ENCODE results near the gene NEURL1. TPM values are rescaled to one million over a fixed set of nuclear protein-coding genes. Genes with fewer than 3 reads are reported as not detected.

The NEURL1 gene
- total RNA-seq, 1 donor from 2014 or later = 3.4 TPM

DNA sequence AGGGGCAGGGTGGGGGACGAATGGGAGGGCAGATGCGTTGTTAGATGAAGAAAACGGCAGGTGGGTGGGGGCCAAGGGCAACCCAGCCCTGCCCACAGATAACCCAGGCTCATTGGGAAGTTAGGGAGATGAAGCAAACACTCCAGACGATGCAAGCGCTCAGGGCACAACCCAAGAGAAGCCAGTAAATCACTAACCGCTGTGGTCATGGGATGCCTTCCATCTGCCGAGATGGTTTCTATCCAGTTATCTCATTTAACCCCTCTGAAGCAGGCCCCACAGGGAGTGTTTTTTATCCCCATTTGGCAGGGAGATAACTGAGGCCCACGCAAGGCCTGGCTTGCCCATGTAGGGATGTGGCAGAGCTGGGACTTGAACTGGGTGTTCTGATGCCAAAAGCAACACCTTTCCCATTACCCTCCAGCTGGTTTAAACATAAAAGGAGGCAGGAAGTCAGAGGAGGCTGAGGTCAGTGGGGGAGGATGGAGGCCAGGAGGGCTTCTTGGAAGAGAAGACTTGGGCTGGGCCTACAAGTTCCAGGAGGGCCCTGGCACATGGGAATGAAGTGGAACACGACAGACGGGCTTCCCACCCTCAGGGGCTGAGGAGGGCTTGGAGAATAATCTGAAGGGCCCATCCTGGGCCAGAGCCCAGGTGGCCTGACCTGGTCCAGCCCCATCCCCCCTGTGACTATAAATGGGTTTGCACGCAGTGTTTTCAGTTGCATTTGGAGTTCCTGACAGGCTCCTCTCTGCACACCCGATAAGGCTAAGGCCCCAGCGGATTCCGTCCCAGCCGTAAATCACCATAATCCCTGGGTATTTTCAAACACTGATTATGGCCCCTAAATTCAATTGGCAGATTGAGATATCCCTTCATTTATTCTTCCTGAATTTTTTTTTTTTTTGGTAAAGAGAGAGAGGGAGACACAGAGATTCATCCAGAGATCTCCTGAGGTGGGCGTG is 80.9 kb downstream of the NEURL1 start:
- no peak for DNase-seq (ENCODE audit: low spot score)
- H3K4me3 Mint-ChIP-seq = no peak overlapping the region
- intact Hi-C loops (cut with micrococcal nuclease) = no loop called here
- H3K36me3 Mint-ChIP-seq (ENCODE audit: low read depth) = no peaks in the 10 kb centered on the region
- peaks cover 9% of the 10 kb centered on the region for H3K27me3 Mint-ChIP-seq (ENCODE audit: insufficient read depth)
- no peak overlapping the region for H3K27ac Mint-ChIP-seq
- no peaks in the 10 kb centered on the region for H3K4me1 Mint-ChIP-seq (ENCODE audit: low read depth)
- H3K9me3 Mint-ChIP-seq = no peaks in the 10 kb centered on the region

DNA sequence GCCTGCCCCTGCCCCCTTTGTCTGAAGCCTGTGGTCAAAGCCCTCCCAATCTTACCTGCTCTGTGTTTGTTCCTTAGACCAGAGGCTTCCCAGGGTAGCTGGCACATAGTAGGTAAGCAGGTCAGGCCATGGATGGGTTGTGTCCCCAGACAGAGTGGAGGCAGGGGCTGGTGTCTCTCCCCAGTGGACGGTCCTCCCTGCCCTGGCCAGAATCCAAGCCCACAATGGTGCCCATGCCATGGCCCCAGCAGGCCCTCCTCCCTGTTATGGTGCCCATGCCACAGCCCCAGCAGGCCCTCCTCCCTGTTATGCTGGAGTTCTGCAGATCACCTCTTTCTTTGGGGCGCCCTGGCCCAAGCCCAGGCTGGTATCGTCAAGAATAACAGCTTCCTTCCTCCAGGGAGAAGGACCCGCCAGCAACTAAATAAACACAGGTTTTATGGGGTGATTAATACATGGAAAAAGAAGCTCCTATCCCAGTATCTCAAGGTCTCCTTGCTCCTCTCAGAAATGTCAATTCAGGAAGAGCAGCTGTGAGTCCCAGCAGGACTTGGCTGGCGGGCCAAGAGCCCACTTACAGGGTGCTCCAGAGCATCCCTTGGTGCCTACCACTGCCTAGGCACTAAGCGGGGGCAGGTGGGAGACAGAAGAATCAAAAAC is 82.0 kb downstream of the NEURL1 start:
- H3K27ac Mint-ChIP-seq = no peak overlapping the region
- intact Hi-C loops (cut with micrococcal nuclease) = no loop called here
- no peaks in the 10 kb centered on the region for H3K36me3 Mint-ChIP-seq (ENCODE audit: low read depth)

DNA sequence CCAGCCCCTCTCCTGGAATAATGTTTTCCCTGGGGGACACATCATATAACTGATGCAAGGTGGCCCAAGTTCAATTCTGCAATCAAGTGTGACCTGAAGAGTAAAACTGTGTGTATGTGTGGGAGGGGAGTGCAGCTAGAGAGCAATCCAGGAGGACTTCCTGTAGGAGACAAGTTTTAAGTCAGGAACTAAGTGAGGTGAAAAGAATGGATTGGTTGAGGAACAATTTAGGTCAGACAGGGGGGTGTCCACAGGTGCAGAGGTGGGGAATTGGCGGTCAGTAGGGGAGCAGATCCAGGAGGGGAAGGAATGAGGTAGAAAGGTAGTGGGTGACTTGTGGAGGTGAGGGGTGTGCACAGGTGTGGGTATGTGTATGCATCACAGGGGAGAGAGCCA is 82.6 kb downstream of the NEURL1 start:
- H3K4me1 Mint-ChIP-seq (ENCODE audit: low read depth) = no peaks in the 10 kb centered on the region
- no peak overlapping the region for H3K4me3 Mint-ChIP-seq
- no peaks in the 10 kb centered on the region for H3K36me3 Mint-ChIP-seq (ENCODE audit: low read depth)
- DNase-seq (ENCODE audit: low spot score) = no peak
- H3K9me3 Mint-ChIP-seq = no peaks in the 10 kb centered on the region
- H3K27me3 Mint-ChIP-seq (ENCODE audit: insufficient read depth) = peaks cover 9% of the 10 kb centered on the region
- intact Hi-C loops (cut with micrococcal nuclease) = no loop called here
- H3K27ac Mint-ChIP-seq = no peak overlapping the region

More for the DNA sequence above, 82.0 kb downstream of the NEURL1 start:
- no peak for DNase-seq (ENCODE audit: low spot score)
- Mint-ChIP-seq H3K4me1 (ENCODE audit: low read depth) (no peaks in the 10 kb centered on the region), H3K9me3 (no peaks in the 10 kb centered on the region), H3K27me3 (ENCODE audit: insufficient read depth) (peaks cover 9% of the 10 kb centered on the region), H3K4me3 (no peak overlapping the region)

DNA sequence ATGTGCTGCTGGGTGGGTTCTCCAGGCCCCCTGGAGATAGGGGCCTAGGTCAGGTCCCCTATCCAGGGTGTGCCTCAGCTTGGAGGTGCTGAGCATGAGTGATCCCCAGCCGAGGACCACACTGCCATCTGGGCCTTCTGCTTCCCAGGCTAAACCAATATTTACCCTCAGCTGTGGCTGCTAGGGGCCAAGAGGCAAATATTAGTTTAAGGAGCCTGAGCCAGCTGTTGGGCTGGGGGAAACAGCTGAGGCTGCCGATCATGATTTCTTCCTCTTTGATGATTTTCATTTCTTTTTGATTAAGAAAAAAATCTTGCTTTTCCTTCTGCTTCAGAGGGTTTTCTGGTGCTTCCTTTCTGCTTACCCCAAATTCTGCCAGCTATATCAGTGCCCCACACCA is 83.4 kb downstream of the NEURL1 start:
- DNase-seq (ENCODE audit: low spot score) = no peak
- H3K9me3 Mint-ChIP-seq = no peaks in the 10 kb centered on the region
- H3K4me3 Mint-ChIP-seq = no peak overlapping the region
- no peak overlapping the region for H3K27ac Mint-ChIP-seq
- no peaks in the 10 kb centered on the region for H3K4me1 Mint-ChIP-seq (ENCODE audit: low read depth)
- intact Hi-C loops (cut with micrococcal nuclease) = no loop called here
- H3K36me3 Mint-ChIP-seq (ENCODE audit: low read depth) = no peaks in the 10 kb centered on the region
- H3K27me3 Mint-ChIP-seq (ENCODE audit: insufficient read depth) = peaks cover 14% of the 10 kb centered on the region

DNA sequence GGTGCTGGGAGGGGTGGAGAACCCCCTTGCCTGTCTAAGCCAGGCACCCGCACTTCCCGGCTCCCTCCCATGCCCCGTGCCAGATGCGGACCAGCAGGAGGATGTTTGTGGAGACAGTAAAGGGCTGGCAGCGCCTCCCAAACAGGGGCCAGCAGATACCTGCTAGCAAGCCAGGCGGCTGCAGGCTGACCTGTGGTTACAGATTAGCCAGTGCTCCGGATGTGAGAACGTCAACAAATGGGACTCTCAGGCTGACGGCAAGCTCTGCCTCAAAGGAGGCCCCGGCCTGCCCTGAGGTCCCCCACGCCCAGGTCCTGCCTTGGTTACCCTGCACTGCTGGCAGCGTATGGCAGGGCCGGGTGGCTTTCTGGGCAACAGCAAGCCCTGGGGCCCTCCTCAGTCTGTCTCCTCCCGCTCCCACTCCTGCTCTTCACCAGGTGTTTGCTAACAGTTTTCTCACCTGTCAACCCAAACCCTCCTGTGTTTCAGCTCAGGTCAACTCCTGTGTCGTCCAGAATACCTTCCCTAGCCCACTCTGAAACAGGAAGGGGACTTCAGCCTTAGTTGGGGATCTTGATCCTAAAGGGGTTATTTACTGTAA is 85.4 kb downstream of the NEURL1 start:
- Mint-ChIP-seq H3K9me3 (no peaks in the 10 kb centered on the region), H3K4me1 (ENCODE audit: low read depth) (peaks cover 3% of the 10 kb centered on the region), H3K4me3 (no peak overlapping the region), H3K36me3 (ENCODE audit: low read depth) (peaks cover 1% of the 10 kb centered on the region), H3K27me3 (ENCODE audit: insufficient read depth) (peaks cover 14% of the 10 kb centered on the region), H3K27ac (no peak overlapping the region)
- DNase-seq (ENCODE audit: low spot score) = no peak
- intact Hi-C loops (cut with micrococcal nuclease) = no loop called here

DNA sequence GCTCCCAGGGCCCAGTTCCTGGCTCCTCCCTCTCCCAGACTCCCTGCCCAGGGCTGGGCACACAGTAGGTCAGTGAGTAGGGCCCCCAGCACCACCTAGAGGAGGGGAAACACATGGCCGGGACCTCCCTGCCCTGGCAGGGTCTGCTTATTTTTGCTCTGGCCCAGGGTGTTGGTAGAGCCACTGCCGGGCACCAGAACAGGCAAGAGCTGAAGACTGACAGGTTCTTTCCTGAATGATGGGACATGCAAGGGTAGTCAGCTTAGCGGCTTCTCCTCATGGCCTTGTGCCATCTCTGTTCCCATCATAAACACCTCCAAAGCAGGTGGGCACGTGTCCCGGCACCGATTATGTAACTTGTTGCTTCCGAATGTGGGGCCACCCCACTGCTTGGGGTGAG is 86.5 kb downstream of the NEURL1 start:
- Mint-ChIP-seq H3K4me3 (no peak overlapping the region), H3K9me3 (no peaks in the 10 kb centered on the region), H3K27me3 (ENCODE audit: insufficient read depth) (peaks cover 11% of the 10 kb centered on the region), H3K4me1 (ENCODE audit: low read depth) (peaks cover 6% of the 10 kb centered on the region), H3K27ac (no peak overlapping the region), H3K36me3 (ENCODE audit: low read depth) (peaks cover 3% of the 10 kb centered on the region)
- no peak for DNase-seq (ENCODE audit: low spot score)
- intact Hi-C loops (cut with micrococcal nuclease) = no loop called here

DNA sequence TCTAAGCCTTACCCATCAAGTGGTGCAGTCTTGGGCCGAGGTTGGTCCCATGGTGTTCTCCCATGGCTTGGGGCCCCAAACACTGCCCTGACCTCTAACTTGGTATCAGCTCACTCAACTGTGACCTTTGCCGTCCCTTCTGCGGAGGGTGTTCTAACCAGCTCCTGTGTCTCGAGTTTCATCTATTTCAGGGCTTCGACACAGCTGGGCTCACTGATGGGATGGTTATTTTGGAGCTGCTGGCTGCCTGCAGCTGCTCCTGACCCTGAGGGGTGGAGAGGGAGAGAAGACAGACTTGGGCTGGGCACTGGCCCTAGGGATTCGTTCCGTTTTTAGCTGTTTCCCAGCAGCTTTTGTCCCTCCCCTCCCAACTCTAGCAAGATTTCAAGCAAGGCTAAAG is 86.9 kb downstream of the NEURL1 start:
- Mint-ChIP-seq H3K4me1 (ENCODE audit: low read depth) (peaks cover 6% of the 10 kb centered on the region), H3K27me3 (ENCODE audit: insufficient read depth) (peaks cover 11% of the 10 kb centered on the region), H3K27ac (no peak overlapping the region), H3K36me3 (ENCODE audit: low read depth) (peaks cover 3% of the 10 kb centered on the region), H3K4me3 (no peak overlapping the region), H3K9me3 (no peaks in the 10 kb centered on the region)
- no peak for DNase-seq (ENCODE audit: low spot score)
- intact Hi-C loops (cut with micrococcal nuclease) = no loop called here

DNA sequence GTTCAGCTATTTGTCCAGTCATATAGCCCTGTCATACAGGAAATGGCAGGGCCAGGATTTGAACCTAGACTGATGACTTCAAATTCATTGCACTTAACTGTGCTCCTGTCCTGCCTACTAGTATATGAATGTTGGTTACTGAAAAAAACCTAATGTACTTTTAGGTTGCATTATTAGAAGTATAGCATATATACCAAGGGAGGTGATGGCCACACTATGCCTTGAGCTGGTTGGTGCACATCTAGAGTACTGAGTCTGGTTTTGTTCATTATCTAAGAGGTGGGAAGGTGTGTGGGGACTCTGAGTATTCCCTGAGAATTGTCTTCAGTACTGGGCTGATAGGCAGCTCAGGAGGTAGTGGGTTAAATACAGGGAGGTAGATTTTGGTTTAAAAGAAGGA is 88.0 kb downstream of the NEURL1 start:
- Mint-ChIP-seq H3K36me3 (ENCODE audit: low read depth) (peaks cover 3% of the 10 kb centered on the region), H3K27me3 (ENCODE audit: insufficient read depth) (peaks cover 12% of the 10 kb centered on the region), H3K27ac (no peak overlapping the region), H3K4me3 (no peak overlapping the region), H3K9me3 (no peaks in the 10 kb centered on the region), H3K4me1 (ENCODE audit: low read depth) (peaks cover 9% of the 10 kb centered on the region)
- intact Hi-C loops (cut with micrococcal nuclease) = no loop called here
- no peak for DNase-seq (ENCODE audit: low spot score)

DNA sequence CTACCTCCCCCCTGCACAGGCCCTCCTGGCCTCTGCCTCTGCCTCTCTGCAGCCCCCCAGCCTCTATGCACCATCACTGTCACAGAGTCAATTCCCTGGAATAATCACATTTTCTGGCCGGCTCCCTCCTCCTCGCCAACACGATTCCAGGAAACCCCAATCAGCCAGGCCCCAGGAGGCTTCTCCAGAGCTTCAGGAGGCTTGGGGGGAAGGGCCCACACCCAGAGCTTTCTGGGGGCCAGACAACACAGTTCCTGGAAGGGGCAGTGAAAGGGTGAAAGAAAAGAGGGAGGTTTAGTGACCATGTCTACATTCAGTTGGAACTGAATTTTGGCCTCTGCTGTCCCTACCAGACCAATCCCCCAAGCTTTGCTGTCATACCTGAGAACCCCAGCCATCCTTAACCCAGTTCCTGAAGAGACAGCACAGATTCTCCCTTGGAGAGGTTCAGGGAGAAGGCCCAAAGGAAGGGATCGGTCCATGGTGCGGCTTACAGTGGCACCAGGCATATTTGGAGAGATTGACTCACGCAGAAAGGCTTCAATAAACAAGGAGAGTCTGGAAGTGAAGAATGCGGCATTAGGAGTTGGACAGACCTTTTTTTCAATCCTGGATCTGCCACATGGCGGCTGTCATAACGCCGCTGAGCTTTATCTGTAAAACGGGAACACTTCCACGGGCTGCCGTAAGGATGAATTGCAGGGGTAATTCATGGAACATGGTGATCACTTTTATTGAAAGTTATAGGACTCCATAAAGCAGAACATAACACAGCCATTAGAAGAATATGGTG is 89.0 kb downstream of the NEURL1 start:
- peaks cover 3% of the 10 kb centered on the region for H3K36me3 Mint-ChIP-seq (ENCODE audit: low read depth)
- peaks cover 13% of the 10 kb centered on the region for H3K4me1 Mint-ChIP-seq (ENCODE audit: low read depth)
- no peak overlapping the region for H3K27ac Mint-ChIP-seq
- peaks cover 10% of the 10 kb centered on the region for H3K27me3 Mint-ChIP-seq (ENCODE audit: insufficient read depth)
- intact Hi-C loops (cut with micrococcal nuclease) = no loop called here
- peak overlapping the region; percentile 45 for H3K4me3 Mint-ChIP-seq
- H3K9me3 Mint-ChIP-seq = no peaks in the 10 kb centered on the region
- no peak for DNase-seq (ENCODE audit: low spot score)

DNA sequence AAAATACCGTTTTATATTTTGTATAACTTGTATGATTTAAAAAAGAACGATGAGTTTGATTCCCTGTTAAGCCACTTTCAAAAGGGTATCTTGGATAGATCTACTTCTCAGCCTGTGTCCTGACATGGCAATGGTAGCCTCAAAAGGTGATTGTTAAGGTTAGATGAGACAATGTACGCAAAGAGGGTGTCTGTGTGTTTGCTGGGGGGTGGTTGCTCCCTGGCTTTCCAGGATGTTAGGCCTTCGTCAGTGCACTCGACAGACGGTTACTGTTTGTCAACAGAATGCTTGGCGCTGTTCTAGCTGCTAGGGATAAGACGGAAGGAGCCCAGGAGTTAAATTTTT is 90.3 kb downstream of the NEURL1 start:
- DNase-seq (ENCODE audit: low spot score) = no peak
- H3K27me3 Mint-ChIP-seq (ENCODE audit: insufficient read depth) = peaks cover 8% of the 10 kb centered on the region
- peaks cover 3% of the 10 kb centered on the region for H3K36me3 Mint-ChIP-seq (ENCODE audit: low read depth)
- intact Hi-C loops (cut with micrococcal nuclease) = loop anchor here (2.0 kb wide), 1 partner anchor 89 kb away; no protein-coding TSS in a partner anchor
- peaks cover 13% of the 10 kb centered on the region for H3K4me1 Mint-ChIP-seq (ENCODE audit: low read depth)
- peak overlapping the region; percentile 83 for H3K27ac Mint-ChIP-seq
- no peaks in the 10 kb centered on the region for H3K9me3 Mint-ChIP-seq
- peak overlapping the region; percentile 87 for H3K4me3 Mint-ChIP-seq

DNA sequence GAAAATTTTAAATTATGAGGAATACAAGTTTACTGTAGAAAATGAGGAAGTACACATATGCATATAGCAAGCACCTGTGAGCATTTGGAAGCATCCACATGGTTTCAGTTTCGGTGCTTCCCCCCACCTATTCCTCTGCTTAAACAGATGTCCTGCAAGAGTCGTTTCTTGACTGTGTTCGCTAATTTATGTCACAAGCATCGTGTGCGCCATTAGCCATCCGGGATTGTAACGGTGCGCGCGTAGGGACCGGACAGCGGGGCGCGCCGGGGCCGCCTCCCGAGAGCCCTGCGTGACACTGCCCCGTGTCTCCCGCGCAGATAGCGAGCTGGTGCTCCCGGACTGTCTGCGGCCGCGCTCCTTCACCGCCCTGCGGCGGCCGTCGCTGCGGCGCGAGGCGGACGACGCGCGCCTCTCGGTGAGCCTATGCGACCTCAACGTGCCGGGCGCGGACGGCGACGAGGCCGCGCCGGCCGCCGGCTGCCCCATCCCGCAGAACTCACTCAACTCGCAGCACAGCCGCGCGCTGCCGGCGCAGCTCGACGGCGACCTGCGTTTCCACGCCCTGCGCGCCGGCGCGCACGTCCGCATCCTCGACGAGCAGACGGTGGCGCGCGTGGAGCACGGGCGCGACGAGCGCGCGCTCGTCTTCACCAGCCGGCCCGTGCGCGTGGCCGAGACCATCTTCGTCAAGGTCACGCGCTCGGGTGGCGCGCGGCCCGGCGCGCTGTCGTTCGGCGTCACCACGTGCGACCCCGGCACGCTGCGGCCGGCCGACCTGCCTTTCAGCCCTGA is 90.9 kb downstream of the NEURL1 start:
- H3K4me3 Mint-ChIP-seq = peak overlapping the region; percentile 87
- peak; percentile 52 for DNase-seq (ENCODE audit: low spot score)
- H3K4me1 Mint-ChIP-seq (ENCODE audit: low read depth) = peaks cover 13% of the 10 kb centered on the region
- no peaks in the 10 kb centered on the region for H3K9me3 Mint-ChIP-seq
- peaks cover 3% of the 10 kb centered on the region for H3K36me3 Mint-ChIP-seq (ENCODE audit: low read depth)
- peak overlapping the region; percentile 83 for H3K27ac Mint-ChIP-seq
- intact Hi-C loops (cut with micrococcal nuclease) = loop anchor here (2.0 kb wide), 1 partner anchor 90 kb away; no protein-coding TSS in a partner anchor
- H3K27me3 Mint-ChIP-seq (ENCODE audit: insufficient read depth) = peaks cover 8% of the 10 kb centered on the region

DNA sequence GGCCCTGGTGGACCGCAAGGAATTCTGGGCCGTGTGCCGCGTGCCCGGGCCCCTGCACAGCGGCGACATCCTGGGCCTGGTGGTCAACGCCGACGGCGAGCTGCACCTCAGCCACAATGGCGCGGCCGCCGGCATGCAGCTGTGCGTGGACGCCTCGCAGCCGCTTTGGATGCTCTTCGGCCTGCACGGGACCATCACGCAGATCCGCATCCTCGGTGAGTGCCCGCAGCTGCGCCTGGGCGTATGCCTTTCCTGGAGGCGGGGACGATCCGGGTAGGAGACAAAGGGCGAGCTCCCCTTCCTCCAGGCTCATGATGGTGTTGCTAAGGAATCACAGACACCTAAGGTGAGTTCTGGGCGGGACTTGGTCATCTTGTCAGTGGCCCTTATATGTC is 91.5 kb downstream of the NEURL1 start:
- DNase-seq (ENCODE audit: low spot score) = no peak
- Mint-ChIP-seq H3K27ac (peak overlapping the region; percentile 32), H3K36me3 (ENCODE audit: low read depth) (peaks cover 3% of the 10 kb centered on the region), H3K27me3 (ENCODE audit: insufficient read depth) (peaks cover 8% of the 10 kb centered on the region), H3K9me3 (no peaks in the 10 kb centered on the region), H3K4me3 (peak overlapping the region; percentile 62), H3K4me1 (ENCODE audit: low read depth) (peaks cover 13% of the 10 kb centered on the region)
- intact Hi-C loops (cut with micrococcal nuclease) = loop anchor here (2.0 kb wide), 1 partner anchor 90 kb away; no protein-coding TSS in a partner anchor
